ENCODE results near the gene FREM2.

Gene FREM2

GRCh38 chr13:38824342-38824741 is 137.5 kb downstream of the FREM2 start:
- no peak for DNase-seq

- DNase-seq: no peak
These were observed 139.4 kb downstream of the FREM2 start for GRCh38 chr13:38826182-38826813.

- no peak for DNase-seq
These were observed 143.7 kb downstream of the FREM2 start for GRCh38 chr13:38830442-38831045.

GRCh38 chr13:38844581-38844980 is 157.7 kb downstream of the FREM2 start:
- DNase-seq: no peak

- DNase-seq: no peak
These were observed 161.5 kb downstream of the FREM2 start for GRCh38 chr13:38848360-38848759.

GRCh38 chr13:38849315-38849714 is 162.4 kb downstream of the FREM2 start:
- no peak for DNase-seq

GRCh38 chr13:38850868-38851626 is 164.2 kb downstream of the FREM2 start:
- DNase-seq: no peak

- DNase-seq: no peak
These were observed 167.3 kb downstream of the FREM2 start for GRCh38 chr13:38854226-38854625.

GRCh38 chr13:38856065-38856464 is 169.2 kb downstream of the FREM2 start:
- no peak for DNase-seq

GRCh38 chr13:38862443-38862842 is 175.6 kb downstream of the FREM2 start:
- no peak for DNase-seq

- DNase-seq: no peak
These were observed 176.7 kb downstream of the FREM2 start for GRCh38 chr13:38863536-38863935.

- no peak for DNase-seq
These were observed 179.8 kb downstream of the FREM2 start for GRCh38 chr13:38866649-38867048.

GRCh38 chr13:38868399-38868798 is 181.5 kb downstream of the FREM2 start:
- DNase-seq: no peak

GRCh38 chr13:38868870-38869269 is 182.0 kb downstream of the FREM2 start:
- no peak for DNase-seq

- no peak for DNase-seq
These were observed 184.4 kb downstream of the FREM2 start for GRCh38 chr13:38871275-38871674.

GRCh38 chr13:38872693-38873092 is 185.8 kb downstream of the FREM2 start:
- peak; percentile 13 for DNase-seq

- no peak for DNase-seq
These were observed 188.5 kb downstream of the FREM2 start for GRCh38 chr13:38875186-38875875.

- no peak for DNase-seq
These were observed 192.4 kb downstream of the FREM2 start for GRCh38 chr13:38879278-38879677.

- DNase-seq: no peak
These were observed 192.9 kb downstream of the FREM2 start for GRCh38 chr13:38879786-38880185.

- no peak for DNase-seq
These were observed 193.5 kb downstream of the FREM2 start for GRCh38 chr13:38880397-38880796.

- DNase-seq: no peak
These were observed 196.9 kb downstream of the FREM2 start for GRCh38 chr13:38883783-38884182.

- no peak for DNase-seq
These were observed 201.4 kb downstream of the FREM2 start for GRCh38 chr13:38888309-38888708.

GRCh38 chr13:38895075-38895474 is 208.2 kb downstream of the FREM2 start:
- no peak for DNase-seq

All from right kidney (tissue), 1 donor.